ENCODE measurements around the gene CLSTN2.

CLSTN2 gene

GRCh38 chr3:140351466-140351865 lies 416.5 kb downstream of the CLSTN2 start:
- DNase-seq: no peak

DNA sequence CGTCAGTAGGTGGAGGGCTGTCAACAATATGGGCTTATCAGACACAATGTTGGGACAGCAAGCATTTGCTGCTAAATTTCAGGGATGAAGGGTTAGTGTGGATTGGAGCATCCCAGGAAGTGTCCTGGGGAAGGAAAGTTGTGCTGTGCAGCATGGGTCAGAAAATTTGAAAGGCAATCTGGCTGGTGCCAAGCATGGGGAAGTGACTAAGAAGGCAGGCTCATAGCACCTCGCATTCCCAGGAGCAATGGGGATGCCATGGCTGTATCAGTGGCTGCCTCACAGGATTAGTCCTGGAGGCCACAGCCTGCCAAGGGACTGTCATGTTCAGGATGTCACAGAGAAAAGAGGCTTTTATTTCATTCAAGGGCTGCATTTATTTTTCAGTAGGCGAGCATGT lies 420.5 kb downstream of the CLSTN2 start:
- DNase-seq: no peak

DNA sequence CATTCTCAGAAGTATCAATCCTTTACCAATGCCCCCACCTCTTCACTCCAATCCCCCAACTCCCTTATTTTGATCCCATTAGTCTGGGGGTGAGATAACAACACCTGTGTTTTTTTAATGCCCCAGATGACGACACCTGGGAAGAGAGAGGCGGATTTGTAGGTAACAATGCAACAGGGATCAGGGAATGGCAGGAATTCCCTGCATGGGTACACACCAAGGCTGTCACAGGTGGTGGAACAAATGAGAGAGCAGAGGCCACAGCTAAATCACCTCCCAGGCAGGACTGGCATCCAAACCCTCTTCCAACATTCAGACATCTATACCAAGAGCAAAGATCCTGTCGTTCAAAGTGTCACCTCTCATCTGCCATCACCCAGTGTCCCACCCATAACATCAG lies 423.7 kb downstream of the CLSTN2 start:
- no peak for DNase-seq

DNA sequence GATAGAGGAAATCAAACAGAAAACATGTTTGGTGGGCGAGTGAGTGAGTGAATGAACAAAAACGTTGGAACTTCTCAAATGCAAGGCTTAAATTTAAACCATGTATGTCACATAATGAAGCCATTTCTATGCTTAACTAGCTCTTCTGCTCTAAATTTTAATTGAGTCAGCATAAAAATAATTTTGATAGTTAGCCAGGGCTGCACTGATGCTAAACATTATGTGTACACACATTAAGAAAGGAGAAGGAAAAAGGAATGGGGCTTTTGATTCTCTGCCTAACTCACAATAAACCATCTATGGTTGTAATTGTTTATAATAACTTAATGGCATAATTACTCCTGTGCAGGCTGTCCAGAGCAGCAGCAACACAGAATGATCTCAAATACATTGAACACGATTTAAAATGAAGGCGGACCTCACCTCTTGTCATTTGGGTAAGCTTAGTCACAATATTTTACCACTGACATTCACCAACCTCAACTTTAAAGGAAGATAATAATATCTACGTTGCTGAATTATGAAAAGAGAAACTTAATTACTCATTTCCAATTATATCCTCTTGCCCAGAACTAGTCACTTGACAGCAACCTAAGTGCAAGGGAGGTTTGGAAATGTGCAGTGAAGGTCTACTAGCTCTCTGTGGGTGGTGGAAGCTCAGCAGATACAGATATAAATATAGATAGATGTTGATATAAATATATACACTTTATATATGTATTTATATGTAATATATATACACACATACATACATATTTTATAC lies 424.4 kb downstream of the CLSTN2 start:
- no peak for DNase-seq

DNA sequence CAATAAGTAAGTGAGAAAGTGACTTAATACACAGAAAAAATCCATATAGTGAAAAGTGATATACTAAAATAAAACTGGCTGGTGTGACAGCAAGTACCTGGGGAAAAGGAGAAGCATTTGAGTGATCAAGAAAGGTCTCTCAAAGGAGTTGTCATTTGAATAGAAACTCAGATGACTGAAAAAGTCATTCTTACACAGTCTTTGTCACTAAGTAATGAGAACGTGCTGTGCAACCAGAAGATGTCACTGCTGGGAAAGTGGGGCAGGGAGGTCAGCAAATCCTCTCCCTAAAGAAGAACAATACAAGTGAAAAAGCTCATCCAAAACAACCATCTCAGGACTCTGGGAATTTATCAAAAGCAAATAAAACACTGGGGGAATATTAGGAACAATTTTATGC lies 425.3 kb downstream of the CLSTN2 start:
- no peak for DNase-seq

- no peak for DNase-seq
Observed at GRCh38 chr3:140363801-140364200, 428.8 kb downstream of the CLSTN2 start.

DNA sequence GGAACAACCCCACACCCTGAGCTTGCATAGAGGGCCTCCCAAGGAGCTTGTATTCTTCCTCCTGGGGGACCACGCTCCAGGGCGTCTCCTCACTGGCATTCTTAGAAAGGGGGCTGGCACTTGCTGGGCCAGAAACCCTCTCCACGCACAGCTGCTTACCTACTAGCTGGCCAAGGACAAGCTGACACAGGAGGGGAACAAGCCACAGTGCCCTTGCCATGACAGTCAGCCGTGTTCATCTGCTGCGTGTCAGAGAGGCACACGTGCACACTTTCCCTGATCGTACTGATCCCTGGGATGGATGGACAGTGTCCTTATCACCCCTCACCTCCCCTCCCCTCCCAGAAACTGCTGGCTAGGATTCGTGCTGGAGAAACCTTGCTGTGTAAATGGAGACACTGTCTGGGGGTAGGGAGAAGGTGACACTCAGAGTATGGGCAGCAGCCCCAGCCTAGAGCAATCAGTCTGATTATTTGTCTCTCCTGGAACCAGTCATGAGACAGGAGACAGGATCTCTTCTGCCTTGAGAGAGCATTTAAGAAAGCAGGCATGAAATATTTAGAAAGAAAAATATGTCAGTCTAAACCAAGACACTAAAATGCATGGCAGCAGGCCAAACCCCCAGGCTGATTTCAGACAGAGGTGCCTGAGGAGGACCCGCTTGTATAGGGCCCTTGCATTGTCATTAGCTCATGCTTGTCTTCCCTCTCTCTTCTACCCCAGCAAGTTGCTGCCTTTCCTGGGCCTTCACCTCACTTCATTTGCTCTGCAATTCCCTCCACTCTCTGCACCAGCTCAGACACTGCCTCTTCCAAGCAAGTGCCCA lies 431.1 kb downstream of the CLSTN2 start:
- no peak for DNase-seq

GRCh38 chr3:140368223-140368811 lies 433.3 kb downstream of the CLSTN2 start:
- DNase-seq: no peak

DNA sequence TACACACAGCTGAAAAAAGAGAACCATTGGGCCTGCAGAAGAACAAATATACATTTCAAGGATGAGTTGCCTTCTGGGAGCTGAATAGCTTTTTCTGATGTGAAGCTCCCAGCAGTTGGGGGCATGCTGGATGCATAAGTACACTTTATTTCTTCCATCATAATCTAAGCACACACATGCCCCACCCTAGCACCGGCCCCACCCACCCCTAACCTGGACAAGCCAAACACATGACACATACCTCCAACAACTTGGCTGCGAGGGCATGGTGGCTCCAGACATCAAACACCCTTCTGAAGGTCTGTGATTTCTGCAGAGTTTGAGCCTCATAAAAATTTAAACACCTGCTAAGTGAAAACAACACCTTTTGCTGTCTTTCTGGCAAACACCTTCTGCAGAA lies 435.7 kb downstream of the CLSTN2 start:
- no peak for DNase-seq

DNA sequence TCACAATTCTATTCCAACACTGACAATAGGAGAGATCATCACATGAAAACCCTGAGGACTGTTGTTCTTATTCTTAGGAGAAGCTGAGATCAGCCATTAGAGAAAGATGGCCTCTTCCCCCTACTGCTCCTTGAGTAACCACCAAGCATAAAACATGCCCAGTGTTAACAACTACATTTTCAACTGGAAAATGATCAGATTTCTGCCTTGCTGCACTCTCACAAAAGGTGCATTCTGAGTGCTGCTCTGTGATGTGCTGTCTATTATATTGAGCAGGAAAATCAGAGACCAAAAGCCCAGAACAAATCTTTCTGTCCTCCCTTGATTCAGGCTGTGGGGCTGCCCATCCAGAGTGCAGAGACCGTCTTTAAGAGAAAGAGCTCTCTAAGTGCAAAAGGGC lies 438.2 kb downstream of the CLSTN2 start:
- DNase-seq: no peak

- DNase-seq: no peak
Observed at GRCh38 chr3:140375002-140375401, 440.0 kb downstream of the CLSTN2 start.

GRCh38 chr3:140376136-140376889 lies 441.3 kb downstream of the CLSTN2 start:
- no peak for DNase-seq

DNA sequence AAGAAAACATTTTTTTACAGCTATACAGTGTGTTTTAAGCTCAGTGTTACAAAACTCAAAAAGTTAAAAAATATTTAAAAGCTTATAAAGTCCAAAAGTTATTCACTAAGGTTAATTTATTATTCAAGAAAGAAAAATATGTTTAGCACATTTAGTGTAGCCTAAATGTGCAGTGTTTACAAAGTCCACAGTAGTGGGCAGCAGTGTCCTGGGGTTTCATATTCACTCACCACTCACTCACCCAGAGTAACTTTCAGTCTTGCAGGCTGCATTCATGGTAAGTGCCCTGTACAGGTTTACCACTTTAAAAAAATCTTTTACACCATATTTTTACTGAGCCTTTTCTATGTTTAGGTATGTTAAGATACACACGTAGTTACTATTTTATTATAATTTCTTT lies 442.7 kb downstream of the CLSTN2 start:
- no peak for DNase-seq

- no peak for DNase-seq
Observed at GRCh38 chr3:140378571-140379340, 443.8 kb downstream of the CLSTN2 start.

GRCh38 chr3:140384028-140384771 lies 449.2 kb downstream of the CLSTN2 start:
- no peak for DNase-seq

DNA sequence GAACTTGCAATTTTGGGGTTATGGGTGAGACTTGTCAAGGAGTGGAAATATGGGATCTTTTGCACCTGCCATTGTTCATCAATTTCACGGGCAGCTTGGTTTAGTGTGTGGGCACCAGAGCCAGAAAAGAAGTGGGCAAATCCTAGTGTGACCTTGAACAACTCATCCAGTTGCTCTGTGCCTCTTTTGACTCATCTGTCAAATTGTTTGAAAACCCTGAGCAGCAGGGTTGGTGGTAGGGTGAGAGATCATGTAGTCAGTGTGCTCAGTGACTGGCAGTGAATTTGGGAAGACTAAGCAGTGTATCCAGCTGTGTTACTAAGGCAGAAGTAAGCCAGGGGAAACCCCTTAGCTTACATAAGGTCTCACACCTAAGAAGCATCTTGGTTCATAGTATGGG lies 449.9 kb downstream of the CLSTN2 start:
- DNase-seq: no peak

GRCh38 chr3:140386357-140387100 lies 451.5 kb downstream of the CLSTN2 start:
- no peak for DNase-seq

- DNase-seq: no peak
Observed at GRCh38 chr3:140387244-140387643, 452.3 kb downstream of the CLSTN2 start.

DNA sequence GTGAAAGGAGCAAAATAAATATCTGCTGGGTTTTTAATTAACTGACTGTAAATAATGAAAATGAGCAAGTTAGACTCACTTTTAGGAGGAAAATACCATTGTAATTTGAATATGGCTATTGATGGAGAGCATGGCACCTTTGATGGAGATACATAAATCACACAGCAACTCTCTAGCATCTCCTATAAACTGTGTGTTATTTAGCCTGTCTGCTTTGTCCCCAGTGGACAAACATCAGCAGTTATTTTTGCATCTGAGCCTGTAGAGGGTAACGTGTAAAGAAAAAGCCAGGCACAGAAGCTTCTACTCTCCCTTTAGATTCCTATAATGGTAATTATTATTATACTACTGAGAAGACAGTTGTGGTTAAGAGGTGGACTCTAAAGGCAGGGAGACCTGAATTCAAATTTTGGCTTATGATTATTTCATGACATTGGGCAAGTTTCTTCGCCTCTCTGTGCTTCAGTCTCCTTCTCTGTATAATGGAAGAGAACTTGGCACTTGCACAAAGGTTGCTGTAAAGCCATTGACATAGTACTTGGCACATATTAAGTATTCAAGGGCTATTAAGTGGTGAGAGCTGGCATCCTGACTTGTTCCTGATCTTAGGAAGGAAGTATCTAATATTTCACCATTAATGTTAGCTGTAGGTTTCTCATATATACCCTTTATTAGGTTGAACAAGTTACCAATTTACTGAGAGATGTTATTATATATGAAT lies 453.4 kb downstream of the CLSTN2 start:
- DNase-seq: no peak

DNA sequence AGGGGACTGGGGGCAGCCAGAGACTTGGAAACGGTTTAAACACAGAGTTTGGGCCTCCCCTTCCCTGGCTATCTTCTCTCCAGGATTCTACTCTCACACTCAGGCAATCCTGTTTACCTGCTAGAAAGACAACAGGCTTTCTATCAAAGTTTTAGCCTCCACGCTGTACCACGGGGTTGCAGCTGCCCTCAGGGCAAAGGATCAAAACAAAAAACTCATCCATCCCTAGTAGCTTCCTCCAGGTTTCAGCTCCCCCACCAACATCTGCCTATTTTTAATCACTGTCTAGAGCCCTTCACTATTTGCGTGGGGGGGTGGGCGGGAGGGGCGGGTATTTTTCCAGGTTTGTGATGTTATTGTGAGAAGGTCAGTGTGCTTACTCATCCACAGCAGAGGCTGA lies 456.1 kb downstream of the CLSTN2 start:
- no peak for DNase-seq

Measured in NCI-H510A (cell line).